Mammary epithelial cell (primary cell): ENCODE results near the gene TMEM132C.

Source experiments
- CTCF ChIP-seq, 2 donors: IDR thresholded peaks in 1 of 2; conservative IDR thresholded peaks in 1 of 2; 2 replicates each; pipeline ENCODE4 v1.5.1; 2011 to 2012; ENCODE audit warnings: inconsistent platforms in 2 of 2, low read length in 2 of 2, mild to moderate bottlenecking in 2 of 2, control low read depth in 1 of 2, low read depth in 1 of 2; ENCODE audit not compliant: insufficient read depth in 1 of 2; ENCODE audit errors: extremely low read depth in 1 of 2
- EZH2 ChIP-seq: IDR thresholded peaks from 2 replicates; pipeline ENCODE4 v1.6.1; 2012; ENCODE audit warnings: low read length, inconsistent platforms, borderline replicate concordance

DNA sequence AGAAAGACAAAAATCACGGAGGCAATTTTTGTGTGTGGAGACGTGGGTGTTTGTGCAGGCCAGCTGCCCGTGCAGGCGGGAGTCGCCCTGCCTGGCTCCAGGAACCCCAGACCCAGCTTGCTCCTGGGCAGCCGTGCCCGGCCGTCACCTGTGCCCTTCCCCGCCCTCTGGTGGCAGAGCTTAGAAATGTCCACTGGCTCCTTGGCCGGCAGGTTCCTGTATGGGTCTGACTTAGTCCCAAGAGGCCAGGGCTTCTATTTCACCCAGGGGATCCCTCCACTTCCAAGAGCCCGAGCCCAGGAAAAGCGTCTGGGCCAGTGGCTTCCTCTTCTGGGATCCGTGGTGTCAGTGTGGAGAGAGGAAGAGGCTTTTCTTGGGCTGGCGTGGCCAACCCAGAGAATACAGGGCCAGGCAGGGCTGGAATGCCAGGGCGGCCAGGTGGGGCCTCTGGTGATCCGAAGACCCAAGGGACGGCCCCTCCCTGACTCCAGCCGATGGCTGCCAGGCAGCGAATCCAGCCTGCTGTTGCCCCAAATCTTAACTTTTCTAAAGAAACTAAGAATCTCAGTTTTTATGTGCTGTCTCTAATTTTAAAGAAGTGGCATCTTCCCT is 120.9 kb downstream of the TMEM132C start:
- peak in 1 of 2 donors; percentile 25 for TF ChIP-seq CTCF (conservative IDR thresholded peaks at IDR 0.05 in 1 of 2, IDR thresholded peaks at IDR 0.05 in 1 of 2; ENCODE audit: extremely low read depth in 1 of 2, insufficient read depth in 1 of 2, low read depth in 1 of 2, low read length in 2 of 2)
- no peak for TF ChIP-seq EZH2
